HCT116 (cell line): Measurements from ENCODE around the gene FLYWCH1. TPM values are rescaled to one million over a fixed set of nuclear protein-coding genes. Genes with fewer than 3 reads are reported as not detected.
A peak's percentile ranks its signal among the peaks of the same experiment; 100 is the strongest.

Source experiments
- ATAC-seq: fragments of 200-7000 bp; cut with Tn5 transposase; 2 replicates; pipeline ENCODE4 v1.9.1; 2020; ENCODE audit warnings: mild to moderate bottlenecking, moderate library complexity
- BruUV-seq: library from RNA; stranded (reverse); fragments of 400-500 nt; replicated peaks from 2 replicates; lab custom pipeline; 2021; lab: Mats Ljungman, UMichigan
- CTCF ChIA-PET: fragments of 300-600 bp; sonication (Branson Sonifier 250); formaldehyde crosslinking; loops from one replicate; lab custom pipeline; 2021; ENCODE audit warnings: antibody characterized with exemption; lab: Charles Lee
- POLR2A ChIA-PET: fragments of 300-600, 350-600 bp; sonication (Branson Sonifier 250); formaldehyde crosslinking; loops from one replicate; lab custom pipeline; 2021; ENCODE audit warnings: antibody characterized with exemption; lab: Charles Lee
- RAD21 ChIA-PET, 2 experiments: fragments of 300-600 bp; sonication (Branson Sonifier 250); formaldehyde crosslinking; loops; one replicate each; lab custom pipeline; 2023; ENCODE audit warnings: low total read pairs in 2 of 2; ENCODE audit not compliant: uncharacterized antibody in 2 of 2, unreplicated experiment in 2 of 2, low non-redundant PET in 1 of 2; lab: Charles Lee
- DNase-seq: peaks from one replicate; pipeline ENCODE4 v3.0.0-alpha.2; 2010; ENCODE audit warnings: low read depth, low spot score
- H2AFZ ChIP-seq: fragments of 200-600 bp; shearing (Covaris generic), sonication (generic); 2 replicates; pipeline ENCODE4 v1.6.1; 2017; ENCODE audit warnings: low read depth, mixed run types, mixed read lengths, antibody characterized with exemption, low read length; ENCODE audit not compliant: poor library complexity, severe bottlenecking
- H3K27ac ChIP-seq: 2 replicates; pipeline ENCODE4 v1.5.1; 2012; ENCODE audit warnings: low read depth, low read length
- H3K27me3 ChIP-seq: fragments of 200-600 bp; sonication (generic); 2 replicates; pipeline ENCODE4 v1.6.1; 2016; ENCODE audit warnings: mixed run types, low read length, mixed read lengths; ENCODE audit not compliant: insufficient read depth
- H3K36me3 ChIP-seq, 2 experiments: fragments of 200-500 bp in 1 of 2; fragments of 200-600 bp in 1 of 2; sonication (Bioruptor generic) in 1 of 2; sonication (generic) in 1 of 2; 2 replicates each; pipeline versions ENCODE4 v1.5.1 to v1.6.1; 2014 to 2016; ENCODE audit warnings: low read length in 2 of 2, inconsistent platforms in 1 of 2, mixed read lengths in 1 of 2, mixed run types in 1 of 2; ENCODE audit not compliant: insufficient read depth in 2 of 2, control insufficient read depth in 1 of 2
- H3K4me1 ChIP-seq, 2 experiments: fragments of 200-600 bp in 1 of 2; sonication (generic) in 1 of 2; 2 replicates each; pipeline versions ENCODE4 v1.5.1 to v1.6.1; 2012 to 2017; ENCODE audit warnings: low read length in 2 of 2, inconsistent platforms in 1 of 2, mild to moderate bottlenecking in 1 of 2, mixed read lengths in 1 of 2, mixed run types in 1 of 2, moderate library complexity in 1 of 2; ENCODE audit not compliant: insufficient read depth in 2 of 2, control insufficient read depth in 1 of 2
- H3K4me2 ChIP-seq: fragments of 200-600 bp; sonication (generic); 2 replicates; pipeline ENCODE4 v1.6.1; 2017; ENCODE audit warnings: mixed run types, low read length, mixed read lengths
- H3K4me3 ChIP-seq, 2 experiments: fragments of 200-600 bp in 1 of 2; sonication (generic) in 1 of 2; replicated peaks in 1 of 2; 2 replicates each; pipeline ENCODE4 v1.5.1; 2011 to 2016; ENCODE audit warnings: low read length in 2 of 2, control low read depth in 1 of 2, low read depth in 1 of 2, mild to moderate bottlenecking in 1 of 2, mixed read lengths in 1 of 2, mixed run types in 1 of 2
- H3K79me2 ChIP-seq: fragments of 200-600 bp; sonication (generic); 2 replicates; pipeline ENCODE4 v1.6.1; 2017; ENCODE audit warnings: mild to moderate bottlenecking, mixed run types, low read length, moderate library complexity, mixed read lengths; ENCODE audit not compliant: insufficient read depth
- H3K9ac ChIP-seq: fragments of 200-600 bp; sonication (generic); 2 replicates; pipeline ENCODE4 v1.6.1; 2016; ENCODE audit warnings: low read length, mixed read lengths
- H3K9me2 ChIP-seq: fragments of 200-600 bp; sonication (generic), shearing (Covaris generic); 2 replicates; pipeline ENCODE4 v1.6.1; 2017; ENCODE audit warnings: mixed run types, mild to moderate bottlenecking, moderate library complexity; ENCODE audit not compliant: insufficient read depth
- H3K9me3 ChIP-seq, 2 experiments: fragments of 200-500 bp in 1 of 2; fragments of 200-600 bp in 1 of 2; sonication (Bioruptor generic) in 1 of 2; sonication (generic) in 1 of 2; 2 replicates each; pipeline ENCODE4 v1.6.1; 2014 to 2017; ENCODE audit warnings: low read length in 2 of 2, mixed read lengths in 2 of 2, inconsistent platforms in 1 of 2, low read depth in 1 of 2, mild to moderate bottlenecking in 1 of 2, mixed run types in 1 of 2, moderate library complexity in 1 of 2; ENCODE audit not compliant: control insufficient read depth in 1 of 2, insufficient read depth in 1 of 2
- H4K20me1 ChIP-seq: fragments of 200-600 bp; sonication (generic), shearing (Covaris generic); 2 replicates; pipeline ENCODE4 v1.6.1; 2017; ENCODE audit warnings: mixed run types, mild to moderate bottlenecking, moderate library complexity; ENCODE audit not compliant: insufficient read depth
- EGR1 ChIP-seq: IDR thresholded peaks from 2 replicates; pipeline ENCODE4 v1.6.1; 2012; ENCODE audit warnings: low read depth
- POLR2AphosphoS5 ChIP-seq: IDR thresholded peaks from 2 replicates; pipeline ENCODE4 v1.6.1; 2011; ENCODE audit warnings: mild to moderate bottlenecking, low read depth, low read length, moderate library complexity
- SIN3A ChIP-seq: IDR thresholded peaks from 2 replicates; pipeline ENCODE4 v1.6.1; 2012; ENCODE audit warnings: low read depth
- ZBTB33 ChIP-seq: IDR thresholded peaks from 2 replicates; pipeline ENCODE4 v1.6.1; 2011; ENCODE audit warnings: mild to moderate bottlenecking, low read length, moderate library complexity; ENCODE audit not compliant: insufficient replicate concordance; ENCODE audit errors: extremely low read depth
- intact Hi-C: fragments of 100-400 bp; cut with micrococcal nuclease; formaldehyde crosslinking; loops from 2 replicates; pipeline ENCODE4 v1.10.0; 2022
- total RNA-seq: library from RNA; stranded (reverse); gene quantifications from one replicate; pipeline ENCODE4 v1.2.1, GENCODE V29; 2021; ENCODE audit not compliant: unreplicated experiment

Gene FLYWCH1
- total RNA-seq, 1 experiment from 2014 or later = 66.6 TPM

DNA sequence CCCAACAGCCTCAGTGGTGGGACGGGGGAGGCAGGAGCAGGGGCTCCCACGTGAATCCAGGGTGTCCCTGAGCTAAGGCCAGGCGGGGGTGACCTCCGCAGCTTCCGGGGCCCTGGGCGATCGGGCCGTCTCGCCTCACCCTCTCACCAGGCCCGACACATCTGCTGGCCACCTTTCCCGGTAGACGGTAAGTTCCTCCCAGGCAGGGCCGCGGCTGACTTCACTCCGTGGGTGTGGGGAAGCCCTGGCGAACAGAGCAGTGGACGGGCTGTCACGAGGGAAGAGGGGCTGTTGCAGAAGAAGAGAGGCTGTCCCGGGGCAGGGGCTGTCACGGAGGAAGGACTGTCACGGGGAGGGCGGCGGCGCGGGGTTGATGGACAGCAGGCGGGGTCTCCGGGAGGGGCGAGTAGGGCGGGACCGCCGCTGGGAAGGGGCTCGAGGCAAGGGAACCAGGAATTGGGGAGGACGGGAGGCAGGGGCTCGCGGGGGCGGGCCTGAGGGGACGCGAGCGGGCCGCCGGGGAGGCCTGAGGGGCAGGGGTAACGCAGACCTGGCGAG lies 68.0 kb downstream of the FLYWCH1 start:
- intact Hi-C loops = loop anchor here (5.0 kb wide), 1 partner anchor 43 kb away; the partner anchor contains the start of genes HCFC1R1, THOC6 and TNFRSF12A

More for the DNA sequence above, 68.0 kb downstream of the FLYWCH1 start:
- H3K27me3 ChIP-seq = no peaks in the 10 kb centered on the region
- H3K27ac ChIP-seq = peak overlapping the region; percentile 93
- H4K20me1 ChIP-seq = no peaks in the 10 kb centered on the region; the same call in 1 of the 2 replicates
- DNase-seq (no peak), ATAC-seq (peak; percentile 39)
- H3K79me2 ChIP-seq = peaks cover 51% of the 10 kb centered on the region
- no peaks in the 10 kb centered on the region for H3K9me2 ChIP-seq
- H3K4me1 ChIP-seq = peaks cover 24 to 44% of the 10 kb centered on the region in 2 experiments
- ChIA-PET POLR2A (interaction anchor here (0.9 to 2.8 kb wide), 3 partner anchors 10 to 41 kb away, joined by 3 to 11 read pairs (median 10); partner anchors contain the start of genes KREMEN2 and TNFRSF12A), CTCF (no interaction called here), RAD21 (no interaction called here)
- H3K36me3 ChIP-seq = peaks cover 0 to 32% of the 10 kb centered on the region in 2 experiments; a peak in 2 of 4 replicates
- TF ChIP-seq EGR1 (no peak), SIN3A (no peak; the same call in 1 of the 2 replicates), ZBTB33 (no peak), POLR2AphosphoS5 (no peak)
- no peak overlapping the region for H2AFZ ChIP-seq
- peak overlapping the region; percentile 86 for H3K4me2 ChIP-seq
- BruUV-seq = TSS peak; percentile 58
- peak overlapping the region; percentile 99 for H3K9ac ChIP-seq
- H3K4me3 ChIP-seq = peak overlapping the region; percentile 89 to 99
- no peaks in the 10 kb centered on the region for H3K9me3 ChIP-seq
